Measurements from ENCODE around the gene TACC2.
A peak's percentile ranks its signal among the peaks of the same experiment; 100 is the strongest.
"Not testable (repeated sequence)": the region's sequence is repeated elsewhere in the genome, so short reads cannot be mapped to it uniquely, and the experiment has no call there.

The TACC2 gene

DNA sequence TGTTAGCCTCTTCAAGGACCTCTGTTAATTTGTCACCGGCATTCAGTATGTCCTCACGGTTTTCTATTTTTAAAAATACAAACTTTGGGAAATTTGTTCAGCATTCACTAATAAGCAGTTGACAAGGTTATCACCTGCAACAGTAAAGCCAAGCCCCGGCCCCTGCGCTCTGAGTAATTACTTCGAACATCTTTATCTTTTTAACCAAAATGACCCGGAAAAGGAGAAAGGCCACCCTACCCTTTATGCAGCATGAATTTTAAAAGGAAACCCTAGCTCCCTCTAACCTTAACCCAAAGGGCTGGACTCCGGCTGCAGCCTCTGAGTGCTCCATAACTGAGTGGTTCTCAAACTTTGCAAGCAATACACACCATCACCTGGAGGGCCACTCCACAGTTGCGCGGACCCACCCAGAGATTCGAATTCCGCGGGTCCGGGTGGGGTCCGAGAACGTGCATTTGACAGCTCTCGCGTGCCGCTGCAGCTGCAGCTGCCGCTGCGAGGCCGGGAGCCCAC lies 14.9 kb upstream of the TACC2 start:
- H3K4me3 ChIP-seq (ENCODE audit: low read length): peak overlapping the region; percentile 70
- TF ChIP-seq ZNF274 (IDR thresholded peaks at IDR 0.05; ENCODE audit: low read depth, low read length): no peak

DNA sequence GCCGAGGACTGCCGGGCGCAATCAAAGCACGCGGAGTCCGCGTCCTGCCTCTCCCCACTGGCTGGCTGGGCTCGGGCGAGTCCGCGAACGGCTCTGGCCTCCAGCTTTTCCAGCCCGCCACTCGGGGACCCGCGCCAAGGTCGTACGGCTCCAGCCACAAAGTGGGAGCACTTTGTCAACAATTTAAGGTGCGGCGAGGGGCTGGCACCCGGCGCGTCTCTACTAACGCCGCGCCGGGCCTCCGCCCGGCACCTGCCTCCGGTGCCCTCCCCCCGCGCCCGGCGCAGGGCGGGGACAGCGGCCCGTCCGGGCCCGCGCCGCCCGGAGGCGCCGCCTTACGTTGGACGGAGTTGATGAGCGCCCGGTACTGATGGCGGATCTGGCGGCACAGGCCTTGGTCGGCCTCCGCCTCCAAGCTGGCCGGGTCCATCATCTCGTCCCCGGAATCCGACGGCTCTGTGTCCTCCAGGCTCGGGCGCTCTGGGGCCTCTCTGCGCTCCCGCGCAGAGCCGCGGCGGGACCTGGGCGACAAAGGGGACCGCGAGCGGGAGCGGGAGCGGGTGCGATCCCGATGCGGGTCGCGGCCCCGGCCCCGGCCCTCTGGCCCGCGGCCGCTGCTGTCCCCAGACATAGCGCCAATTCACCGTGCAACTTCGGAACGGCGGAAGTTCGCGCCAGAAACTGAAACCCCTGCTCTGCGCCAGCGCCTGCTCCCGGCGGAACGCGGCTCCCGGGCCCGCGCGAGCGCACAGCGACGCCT lies 14.2 kb upstream of the TACC2 start, which contains the start of gene NSMCE4A:
TSS of gene NSMCE4A (minus strand) at position 683 of the 760 bp plus-strand sequence. CDS start at position 631, 52 bp downstream.
- H3K4me3 ChIP-seq (ENCODE audit: low read length): peak within 1 kb of the TSS; percentile 70
- no peak for TF ChIP-seq ZNF274 (IDR thresholded peaks at IDR 0.05; ENCODE audit: low read depth, low read length)

- no peak for TF ChIP-seq ZNF274 (IDR thresholded peaks at IDR 0.05; ENCODE audit: low read depth, low read length)
- peak overlapping the region; percentile 70; the same call in 1 of the 2 replicates for H3K4me3 ChIP-seq (ENCODE audit: low read length)
These were observed 13.5 kb upstream of the TACC2 start for GRCh38 chr10:121975295-121976086.

DNA sequence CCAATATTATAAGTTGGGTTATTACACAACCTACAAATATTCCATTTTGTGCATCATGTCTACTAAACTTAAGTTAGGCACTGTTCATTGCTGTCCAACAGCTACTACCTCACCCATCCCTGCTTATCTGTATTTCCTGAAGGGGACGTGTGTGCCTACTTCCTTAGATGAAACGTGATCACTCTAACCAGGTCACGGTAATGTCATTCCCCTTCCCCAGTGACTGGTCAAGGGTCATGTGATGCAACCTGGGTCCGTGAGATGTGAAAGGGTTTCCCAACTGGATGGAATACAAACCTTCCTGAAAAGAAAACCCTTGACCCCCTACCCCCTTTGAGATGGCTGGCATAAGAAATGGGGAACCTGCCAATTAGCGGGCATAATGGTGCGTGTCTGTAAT lies 12.4 kb upstream of the TACC2 start:
- no peak overlapping the region for H3K4me3 ChIP-seq (ENCODE audit: low read length)
- no peak for TF ChIP-seq ZNF274 (IDR thresholded peaks at IDR 0.05; ENCODE audit: low read depth, low read length)

DNA sequence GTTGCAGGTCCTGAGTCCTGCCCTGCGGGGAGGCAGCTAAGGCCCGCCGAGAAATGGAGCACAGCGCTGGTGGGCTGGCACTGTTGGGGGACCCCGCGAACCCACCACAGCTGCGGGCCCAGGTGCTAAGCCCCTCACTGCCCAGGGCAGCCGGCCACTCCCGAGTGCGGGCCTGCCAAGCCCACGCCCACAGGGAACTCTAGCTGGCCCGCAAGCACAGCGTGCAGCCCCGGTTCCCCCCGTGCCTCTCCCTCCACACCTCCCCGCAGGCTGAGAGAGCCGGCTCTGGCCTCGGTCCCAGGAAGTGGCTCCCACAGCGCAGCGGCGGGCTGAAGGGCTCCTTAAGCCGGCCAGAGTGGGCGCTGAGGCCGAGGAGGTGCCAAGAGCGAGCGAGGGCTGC lies 10.5 kb upstream of the TACC2 start:
- no peak overlapping the region for H3K4me3 ChIP-seq (ENCODE audit: low read length)
- no peak for TF ChIP-seq ZNF274 (IDR thresholded peaks at IDR 0.05; ENCODE audit: low read depth, low read length)

GRCh38 chr10:121981346-121981745 lies 7.6 kb upstream of the TACC2 start:
- H3K4me3 ChIP-seq (ENCODE audit: low read length): no peak overlapping the region
- no peak for TF ChIP-seq ZNF274 (IDR thresholded peaks at IDR 0.05; ENCODE audit: low read depth, low read length)

DNA sequence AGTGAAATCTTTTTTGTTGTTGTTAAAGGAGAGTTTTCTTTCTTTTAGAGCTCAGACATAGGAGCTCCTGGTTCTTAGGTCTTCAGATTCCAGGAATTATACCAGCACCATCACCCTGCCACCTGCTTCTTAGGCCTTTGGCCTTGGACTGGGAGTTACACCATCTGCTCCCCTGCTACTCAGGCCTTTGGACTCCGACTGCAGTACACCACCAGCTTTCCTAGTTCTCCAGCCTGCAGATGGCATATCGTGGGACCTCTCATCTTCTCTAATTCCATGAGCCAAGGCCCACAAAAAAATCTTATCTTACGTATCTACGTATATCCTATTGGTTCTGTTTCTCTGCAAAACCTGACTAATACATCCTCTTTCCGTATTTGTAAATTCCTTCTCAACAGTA lies 5.1 kb upstream of the TACC2 start:
- no peak overlapping the region for H3K4me3 ChIP-seq (ENCODE audit: low read length)
- TF ChIP-seq ZNF274 (IDR thresholded peaks at IDR 0.05; ENCODE audit: low read depth, low read length): no peak

DNA sequence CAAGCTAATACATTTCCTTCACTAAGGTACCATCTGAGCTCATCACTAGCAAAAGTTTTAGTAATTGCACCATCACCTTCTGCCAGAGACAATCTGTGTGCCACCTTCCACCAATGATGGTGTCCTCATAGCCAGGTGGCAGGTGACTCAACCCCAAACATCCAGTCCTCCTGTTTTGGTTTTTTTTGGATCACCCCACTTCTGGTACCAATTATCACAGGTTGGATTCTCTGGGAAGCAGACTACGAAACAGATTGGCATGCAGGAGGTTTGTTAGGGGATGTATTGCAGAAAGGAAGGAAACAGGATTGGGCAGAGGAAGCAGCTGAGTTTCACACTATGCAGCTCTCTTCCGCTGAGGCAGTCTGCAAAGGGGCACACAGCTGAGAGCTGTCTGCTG lies 4.5 kb upstream of the TACC2 start:
- no peak for TF ChIP-seq ZNF274 (IDR thresholded peaks at IDR 0.05; ENCODE audit: low read depth, low read length)
- no peak overlapping the region for H3K4me3 ChIP-seq (ENCODE audit: low read length)

DNA sequence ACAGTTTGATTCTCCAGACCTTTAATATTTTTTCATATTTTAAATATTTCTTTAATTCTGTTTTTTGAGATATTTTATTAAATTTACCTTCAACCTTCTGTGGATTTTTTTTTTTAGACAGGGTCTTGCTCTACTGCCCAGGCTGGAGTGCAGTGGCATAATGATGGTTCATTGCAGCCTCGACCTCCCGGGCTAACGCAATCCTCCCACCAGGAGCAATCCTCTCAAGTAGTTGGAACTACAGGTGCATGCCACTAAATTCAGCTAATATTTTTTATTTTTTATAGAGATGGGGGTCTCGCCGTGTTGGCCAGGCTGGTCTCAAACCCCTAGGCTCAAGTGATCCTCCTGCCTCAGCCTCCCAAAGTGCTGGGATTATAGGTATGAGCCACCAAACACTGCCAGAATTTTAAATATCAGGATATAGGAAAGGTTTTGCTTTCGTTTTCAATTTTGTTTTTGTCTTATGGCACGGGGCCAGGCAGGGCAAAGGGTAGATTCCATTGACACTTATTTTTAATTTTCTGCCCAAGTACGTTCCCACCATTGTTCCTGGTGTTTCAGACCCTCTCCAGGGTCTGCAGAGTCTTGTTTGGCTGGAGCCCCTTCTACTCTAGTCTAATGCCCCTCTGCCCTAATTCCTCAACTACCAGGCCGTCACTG lies 1.2 kb downstream of the TACC2 start:
- no peak for TF ChIP-seq ZNF274 (IDR thresholded peaks at IDR 0.05; ENCODE audit: low read depth, low read length)
- no peak overlapping the region for H3K4me3 ChIP-seq (ENCODE audit: low read length)

DNA sequence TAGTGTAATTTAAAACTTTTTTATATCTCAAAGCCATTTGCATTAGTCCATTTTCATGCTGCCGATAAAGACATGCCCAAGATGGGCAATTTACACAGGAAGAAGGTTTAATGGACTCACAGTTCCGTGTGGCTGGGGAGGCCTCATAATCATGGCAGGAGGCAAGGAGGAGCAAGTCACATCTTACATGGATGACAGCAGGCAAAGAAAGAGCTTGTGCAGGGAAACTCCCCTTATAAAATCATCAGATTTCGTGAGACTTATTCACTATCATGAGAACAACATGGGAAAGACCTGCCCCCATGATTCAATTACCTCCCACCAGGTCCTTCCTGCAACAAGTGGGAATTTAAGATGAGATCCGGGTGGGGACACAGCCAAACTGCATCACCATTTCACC lies 2.8 kb downstream of the TACC2 start:
- not testable (repeated sequence) for H3K4me3 ChIP-seq (ENCODE audit: low read length)

GRCh38 chr10:121994429-121994941 lies 5.5 kb downstream of the TACC2 start:
- no peak for TF ChIP-seq ZNF274 (IDR thresholded peaks at IDR 0.05; ENCODE audit: low read depth, low read length)
- no peak overlapping the region for H3K4me3 ChIP-seq (ENCODE audit: low read length)

GRCh38 chr10:121998462-121998861 lies 9.5 kb downstream of the TACC2 start:
- no peak overlapping the region for H3K4me3 ChIP-seq (ENCODE audit: low read length)
- no peak for TF ChIP-seq ZNF274 (IDR thresholded peaks at IDR 0.05; ENCODE audit: low read depth, low read length)

DNA sequence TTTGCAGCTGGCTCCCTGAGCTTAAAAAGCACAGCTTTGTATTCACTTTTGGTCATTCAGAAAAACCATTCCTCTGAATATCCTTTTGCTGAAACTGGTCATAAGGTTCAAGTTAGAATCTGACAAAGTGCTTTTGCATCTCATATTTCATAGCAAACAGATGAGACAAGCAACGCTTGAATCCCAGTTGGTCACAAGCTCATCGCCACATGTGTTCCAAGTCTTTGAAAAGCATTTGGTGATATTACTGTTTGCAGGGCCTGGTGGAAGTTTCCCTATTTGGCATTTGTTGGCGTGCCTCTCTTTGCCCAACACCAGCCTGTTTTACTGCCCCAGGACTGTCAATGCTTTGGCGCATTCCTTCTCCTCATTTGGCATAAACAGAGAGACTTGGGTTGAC lies 10.3 kb downstream of the TACC2 start:
- H3K4me3 ChIP-seq (ENCODE audit: low read length): no peak overlapping the region
- TF ChIP-seq ZNF274 (IDR thresholded peaks at IDR 0.05; ENCODE audit: low read depth, low read length): no peak

DNA sequence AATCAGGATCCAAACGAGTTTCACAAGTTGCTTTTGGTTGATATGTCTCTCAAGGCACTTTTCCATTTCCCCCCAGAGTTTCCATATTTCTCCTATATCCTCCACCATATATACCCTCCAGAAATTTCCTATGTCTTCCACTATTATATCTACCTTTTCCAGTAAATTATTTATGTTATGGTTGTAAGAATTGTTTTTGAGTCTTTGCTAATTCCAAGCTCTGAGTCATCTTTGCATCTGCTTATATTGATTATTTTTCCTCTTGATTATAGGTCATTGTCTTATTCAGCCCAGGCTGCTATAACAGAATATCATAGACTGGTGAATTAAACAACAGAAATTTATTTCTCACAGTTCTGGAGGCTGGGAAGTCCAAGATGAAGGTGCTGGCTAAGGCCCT lies 12.7 kb downstream of the TACC2 start:
- no peak for TF ChIP-seq ZNF274 (IDR thresholded peaks at IDR 0.05; ENCODE audit: low read depth, low read length)
- no peak overlapping the region for H3K4me3 ChIP-seq (ENCODE audit: low read length)

All from GM08714 (cell line).